Measurements from ENCODE around the gene MEP1B.
"Not testable (repeated sequence)": the region's sequence is repeated elsewhere in the genome, so short reads cannot be mapped to it uniquely, and the experiment has no call there.

MEP1B gene

GRCh38 chr18:32189790-32190189 lies at the start of gene MEP1B:
Gene MEP1B (plus strand): TSS chr18:32190039. CDS start chr18:32190071, 32 bp downstream.
- DNase-seq: no peak

DNA sequence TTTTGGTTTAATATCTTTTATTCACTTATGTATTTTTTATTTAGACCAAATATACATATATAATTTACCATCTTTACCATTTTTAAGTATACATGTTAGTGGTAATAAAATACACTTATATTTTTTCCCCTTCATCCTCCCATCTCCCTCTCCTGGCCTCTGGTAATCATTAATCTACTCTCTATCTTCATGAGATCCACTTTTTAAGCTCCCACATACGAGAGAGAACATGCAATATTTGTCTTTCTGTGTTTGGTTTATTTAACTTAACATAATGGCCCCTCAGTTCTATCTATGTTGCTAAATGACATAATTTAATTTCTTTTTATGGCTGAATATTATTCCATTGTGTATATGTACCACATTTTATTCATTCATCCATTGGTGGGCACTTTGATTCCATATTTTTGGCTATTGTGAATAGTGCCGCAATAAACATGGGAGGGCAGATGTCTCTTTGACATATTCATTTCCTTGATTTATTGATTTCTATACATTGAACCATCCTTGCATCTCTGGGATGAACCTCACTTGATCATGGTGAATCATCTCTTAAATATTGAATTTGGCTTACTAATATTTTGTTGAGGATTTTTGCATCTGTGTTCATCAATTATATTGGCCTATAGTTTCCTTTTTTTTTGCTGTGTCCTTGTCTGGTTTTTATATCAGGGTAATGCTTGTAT lies 41.5 kb upstream of the MEP1B start:
- DNase-seq: no peak

- DNase-seq: no peak
Measured at GRCh38 chr18:32152705-32153448, 37.0 kb upstream of the MEP1B start.

- no peak for DNase-seq
Measured at GRCh38 chr18:32156855-32157254, 33.0 kb upstream of the MEP1B start.

GRCh38 chr18:32157580-32157979 lies 32.3 kb upstream of the MEP1B start:
- DNase-seq: no peak

- peak; percentile 71 for DNase-seq
Measured at GRCh38 chr18:32158108-32158624, 31.7 kb upstream of the MEP1B start.

GRCh38 chr18:32158631-32159030 lies 31.2 kb upstream of the MEP1B start:
- not testable (repeated sequence) for DNase-seq

GRCh38 chr18:32160547-32160946 lies 29.3 kb upstream of the MEP1B start:
- no peak for DNase-seq

DNA sequence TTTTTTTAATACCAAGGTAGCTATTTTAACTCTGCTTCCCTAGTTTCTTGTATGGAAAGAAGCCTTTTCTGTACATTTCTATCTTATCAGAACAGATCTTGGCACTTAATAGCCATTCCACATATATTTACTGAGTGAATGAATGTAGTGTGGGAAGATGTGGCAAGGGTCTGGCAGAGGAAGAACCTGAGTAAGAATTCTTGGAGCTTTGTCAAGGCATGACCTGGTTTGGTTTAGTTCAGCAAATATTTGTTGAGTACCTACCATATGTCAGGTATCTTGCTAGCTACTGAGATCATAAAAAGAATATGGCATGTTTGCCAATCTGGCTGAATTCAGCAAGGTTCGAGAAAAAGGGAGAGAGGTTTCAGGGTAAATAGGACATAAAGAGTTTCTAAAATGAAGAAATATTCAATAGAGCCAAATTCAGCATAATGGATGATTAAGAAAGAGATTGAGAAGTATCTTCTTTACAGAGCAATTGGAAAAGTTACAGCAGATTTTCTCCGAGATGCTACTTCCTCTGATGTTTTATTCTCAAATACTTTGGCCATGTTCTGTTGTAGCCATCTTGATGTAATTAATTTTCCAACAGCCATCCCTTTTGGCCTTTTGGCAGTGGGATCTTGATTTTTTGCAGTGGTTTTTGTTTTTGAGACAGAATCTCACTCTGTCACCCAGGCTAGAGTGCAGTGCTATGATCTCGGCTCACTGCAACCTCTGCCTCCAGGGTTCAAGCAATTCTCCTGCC lies 21.7 kb upstream of the MEP1B start:
- DNase-seq: no peak

DNA sequence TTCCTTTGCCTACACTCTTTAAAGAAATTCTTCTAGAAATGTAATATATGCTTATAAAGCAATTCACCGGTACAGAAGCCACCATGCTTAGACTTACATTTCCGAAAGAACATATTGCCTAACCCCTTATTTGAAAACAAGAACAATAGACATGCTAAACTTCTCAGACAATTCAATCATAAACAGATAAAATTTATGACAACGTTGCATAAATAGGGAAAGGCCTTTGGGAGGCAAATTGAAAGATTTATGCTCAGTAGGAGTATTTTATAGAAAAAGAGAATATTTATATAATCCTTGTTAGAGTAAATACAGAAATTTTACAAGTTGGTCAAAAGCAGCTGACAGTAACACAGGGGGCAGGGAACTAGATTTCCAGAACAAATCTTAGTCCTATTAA lies 16.2 kb upstream of the MEP1B start:
- DNase-seq: no peak

DNA sequence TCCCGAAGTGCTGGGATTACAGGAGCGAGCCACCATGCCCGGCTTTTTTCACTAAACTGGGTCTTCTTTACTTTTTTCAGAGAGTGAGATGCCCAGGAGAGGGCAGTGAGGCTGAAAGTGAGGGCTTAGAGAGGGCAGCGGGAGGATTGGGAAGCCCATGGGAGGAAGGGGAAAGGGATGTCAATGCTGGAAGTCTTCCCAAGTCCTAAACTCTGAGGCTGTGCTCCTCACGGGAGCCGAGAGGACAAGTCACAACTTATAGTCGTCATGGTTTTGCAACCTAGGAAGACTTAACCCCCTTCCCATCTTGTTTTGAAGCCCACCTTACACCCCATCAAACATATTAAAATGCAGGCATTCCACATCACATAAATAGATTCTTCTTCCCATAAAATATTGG lies 15.1 kb upstream of the MEP1B start:
- no peak for DNase-seq

DNA sequence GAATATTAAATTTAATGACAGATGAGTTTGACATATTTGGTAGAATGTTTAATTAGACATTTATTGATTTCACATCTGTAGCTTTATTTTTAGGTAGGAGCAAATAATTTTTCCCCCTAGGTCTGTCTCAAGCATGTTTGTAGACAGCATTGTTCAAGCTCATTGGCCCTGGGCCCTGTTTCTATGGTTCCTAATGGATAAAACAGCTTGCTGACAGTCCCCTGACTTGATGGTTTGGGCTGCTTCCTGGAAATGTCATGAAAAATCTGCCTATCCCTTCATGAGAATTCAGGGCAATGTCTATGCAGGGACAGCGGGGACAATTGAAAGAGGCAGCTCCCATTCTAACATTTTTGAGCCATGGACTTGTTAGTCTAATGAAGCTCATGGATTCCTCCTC lies 14.6 kb upstream of the MEP1B start:
- no peak for DNase-seq

DNA sequence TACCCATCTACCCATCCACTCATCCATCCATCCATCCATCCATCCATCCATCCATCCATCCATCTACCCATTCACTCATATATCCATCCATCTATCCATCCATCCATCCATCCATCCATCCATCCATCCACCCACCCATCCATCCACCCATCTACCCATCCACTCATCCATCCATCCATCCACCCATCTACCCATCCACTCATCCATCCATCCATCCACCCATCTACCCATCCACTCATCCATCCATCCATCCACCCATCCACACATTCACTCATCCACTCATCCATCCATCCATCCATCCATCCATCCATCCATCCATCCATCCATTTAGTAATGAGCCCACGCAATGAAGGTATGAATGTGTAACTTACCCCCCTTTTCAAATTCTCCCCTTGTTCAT lies 13.1 kb upstream of the MEP1B start:
- not testable (repeated sequence) for DNase-seq

- no peak for DNase-seq
Measured at GRCh38 chr18:32177530-32177929, 12.3 kb upstream of the MEP1B start.

GRCh38 chr18:32183503-32183902 lies 6.3 kb upstream of the MEP1B start:
- no peak for DNase-seq

DNA sequence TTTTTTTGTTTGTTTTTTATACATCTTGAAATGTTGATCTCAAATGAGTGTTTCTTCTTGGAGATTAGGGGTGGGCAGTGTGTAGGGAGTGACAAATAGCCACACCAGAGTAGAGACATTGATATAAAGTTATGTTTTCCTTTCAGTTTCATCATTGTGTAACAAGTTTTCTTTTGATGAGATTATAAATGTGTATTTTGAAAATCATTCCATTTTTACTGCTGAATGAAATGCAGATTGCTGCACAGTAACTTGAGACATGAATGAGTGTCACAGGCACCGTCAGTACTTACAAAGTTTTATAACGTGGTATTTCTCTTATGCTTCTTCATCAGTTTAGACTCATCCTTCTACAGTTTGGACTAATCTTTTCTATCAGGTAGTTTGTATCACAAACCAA lies 370 bp downstream of the MEP1B start:
- DNase-seq: no peak

GRCh38 chr18:32195881-32196815 lies 6.3 kb downstream of the MEP1B start:
- DNase-seq: no peak

- DNase-seq: no peak
Measured at GRCh38 chr18:32200766-32201165, 10.9 kb downstream of the MEP1B start.

- DNase-seq: no peak
Measured at GRCh38 chr18:32201948-32202672, 12.3 kb downstream of the MEP1B start.

- DNase-seq: no peak
Measured at GRCh38 chr18:32208023-32208422, 18.2 kb downstream of the MEP1B start.

DNA sequence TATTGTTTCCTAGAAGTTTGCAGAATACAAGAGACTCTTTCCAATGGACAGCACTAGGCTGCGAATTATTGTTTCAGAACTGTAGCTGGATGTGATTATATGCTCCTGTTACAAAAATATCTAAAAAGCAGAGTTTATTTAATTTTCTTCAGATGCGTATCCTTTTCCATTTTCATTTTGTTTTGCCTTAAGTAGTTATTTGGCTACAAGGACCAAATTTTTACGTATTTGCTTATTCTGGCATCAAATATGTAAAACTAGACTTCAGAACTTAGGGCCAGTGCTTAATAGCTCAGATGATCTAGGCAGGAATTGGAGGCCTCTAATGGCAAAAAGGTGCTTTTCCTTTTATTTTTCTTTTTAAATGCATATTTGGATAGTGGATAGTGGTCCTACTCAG lies 18.7 kb downstream of the MEP1B start:
- DNase-seq: no peak

Data from NCI-H1048 (cell line).